CD4-positive, alpha-beta T cell treated with Interleukin-1 beta for 1 hour (primary cell): ENCODE results near the gene KIZ.

Experiments
- DNase-seq, 2 donors: peaks; one replicate each; pipeline ENCODE4 v3.0.0-alpha.2; 2020 to 2022

Gene KIZ

DNA sequence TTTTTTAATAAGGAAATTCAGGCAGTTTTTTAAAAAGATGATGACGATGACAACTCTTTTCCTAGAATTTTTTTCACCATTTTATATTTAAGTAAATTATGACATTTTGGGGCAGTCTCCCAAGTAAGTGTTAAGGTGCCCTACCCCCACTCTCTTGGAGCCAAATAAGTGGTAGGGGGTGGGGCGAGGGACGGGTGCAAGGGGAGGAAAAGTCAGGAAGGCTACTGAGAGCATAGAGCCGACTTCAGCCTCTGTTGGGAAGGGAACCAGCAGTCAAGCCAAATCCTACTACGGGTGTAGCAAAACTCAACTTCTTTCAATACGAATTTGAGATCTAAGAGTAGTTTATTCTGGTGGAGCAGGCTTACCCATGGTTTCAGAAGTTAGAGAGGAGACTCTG is 54.4 kb downstream of the KIZ start:
- no peak for DNase-seq

DNA sequence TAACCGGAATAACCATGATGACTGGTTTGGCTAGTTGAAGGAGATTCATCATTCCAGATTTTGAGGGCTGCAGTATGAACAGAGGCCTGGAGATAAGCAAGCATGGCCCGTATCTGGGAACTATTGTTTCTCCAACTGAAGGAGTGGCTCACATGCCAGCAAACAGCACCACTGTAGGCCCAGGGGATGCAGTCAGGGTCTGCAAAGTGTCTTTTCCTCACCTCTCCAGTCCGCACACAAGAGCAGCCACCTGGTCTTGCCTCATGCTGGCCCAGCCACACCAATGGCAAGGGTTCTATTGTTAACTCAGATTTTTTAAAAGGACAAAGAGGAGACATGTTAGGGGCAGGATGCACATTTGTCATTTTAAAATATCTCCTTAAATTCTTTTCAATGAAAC is 55.1 kb downstream of the KIZ start:
- no peak for DNase-seq

DNA sequence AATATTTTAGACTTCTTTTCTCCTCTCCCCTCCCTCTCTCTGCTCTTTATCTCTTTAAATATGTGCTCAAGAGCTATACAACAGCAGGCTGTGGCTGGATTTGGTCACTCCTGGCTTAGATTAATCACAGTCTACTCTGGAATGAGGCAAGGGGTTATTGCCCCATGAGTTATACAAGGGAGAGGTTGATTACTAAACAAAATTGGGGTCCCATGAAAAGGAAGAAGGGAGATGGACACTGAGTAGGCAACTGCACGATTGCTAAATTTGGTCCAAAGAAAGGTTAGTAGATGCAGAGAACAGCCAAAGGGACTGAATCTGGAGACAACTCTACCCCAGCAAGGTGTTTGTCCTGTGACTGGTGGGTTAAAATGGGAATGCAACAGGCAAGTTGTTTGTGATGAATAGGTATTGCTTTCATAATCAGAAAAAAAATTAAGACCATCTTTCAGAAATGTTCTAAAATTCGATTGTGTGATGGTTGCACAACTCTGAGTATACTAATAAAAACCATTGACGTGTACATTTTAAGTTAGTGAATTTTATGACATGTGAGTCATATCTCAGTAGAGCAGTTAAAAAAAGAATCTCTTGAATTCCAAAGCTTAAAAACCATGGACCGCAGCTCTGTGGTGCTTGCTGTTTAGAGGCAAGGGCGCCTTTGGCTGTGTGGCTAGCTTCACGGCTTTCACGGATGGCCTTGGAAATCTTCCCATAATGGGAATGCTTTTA is 57.1 kb downstream of the KIZ start:
- no peak for DNase-seq

DNA sequence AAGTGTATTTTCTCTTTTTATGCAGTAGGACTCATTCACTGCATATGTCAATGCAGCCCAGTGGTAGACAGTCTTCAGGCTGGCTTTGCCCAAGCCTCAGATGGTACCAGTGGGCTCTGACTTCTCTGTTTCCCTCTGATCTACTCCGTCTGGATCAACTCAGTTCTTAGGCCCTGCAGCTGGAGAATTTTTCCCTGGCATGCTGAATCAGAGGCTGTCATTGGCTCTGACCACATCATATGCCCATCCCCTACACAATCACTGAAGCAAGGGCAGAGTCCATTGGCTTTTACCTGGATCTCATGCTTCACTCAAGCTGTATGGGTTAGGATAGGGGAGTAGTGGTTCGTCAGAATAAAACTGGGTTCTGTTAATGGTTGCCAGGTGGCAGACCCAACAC is 57.8 kb downstream of the KIZ start:
- DNase-seq: no peak

DNA sequence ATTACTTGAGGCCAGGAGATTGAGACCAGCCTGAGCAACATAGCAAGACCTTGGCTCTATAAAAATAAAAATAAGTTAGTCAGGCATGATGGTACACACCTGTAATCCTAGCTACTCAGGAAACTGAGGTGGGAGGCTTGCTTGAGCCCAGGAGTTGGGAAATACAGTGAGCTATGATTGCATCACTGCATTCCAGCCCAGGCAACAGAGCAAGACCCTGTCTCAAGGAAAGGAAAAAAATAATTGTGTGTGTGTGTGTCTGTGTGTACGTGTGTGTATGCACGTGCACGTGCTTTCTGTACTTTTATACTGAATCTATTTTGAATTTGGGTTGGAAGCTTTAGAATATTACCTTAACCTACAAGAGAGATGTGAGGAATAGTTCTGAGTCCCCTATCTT is 58.9 kb downstream of the KIZ start:
- no peak for DNase-seq

DNA sequence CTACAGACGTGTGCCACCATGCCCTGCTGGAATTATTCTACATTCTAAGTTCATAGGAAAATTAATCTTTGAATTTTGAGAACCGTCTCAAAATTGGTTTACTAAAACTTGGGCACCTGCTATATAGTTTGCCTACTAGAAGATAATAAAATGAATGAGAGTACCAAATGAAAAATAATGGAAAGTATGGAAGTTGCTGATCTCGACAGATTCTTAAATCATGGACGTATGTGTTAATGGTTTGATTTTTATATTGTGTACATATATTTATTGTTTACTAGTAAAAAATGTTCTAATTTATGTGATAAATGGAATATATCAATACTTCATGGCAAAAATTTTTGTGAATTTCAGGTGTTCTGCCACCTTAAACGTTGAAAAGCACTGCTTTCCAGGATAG is 60.0 kb downstream of the KIZ start:
- DNase-seq: no peak

GRCh38 chr20:21189761-21190523 is 64.1 kb downstream of the KIZ start:
- no peak for DNase-seq

DNA sequence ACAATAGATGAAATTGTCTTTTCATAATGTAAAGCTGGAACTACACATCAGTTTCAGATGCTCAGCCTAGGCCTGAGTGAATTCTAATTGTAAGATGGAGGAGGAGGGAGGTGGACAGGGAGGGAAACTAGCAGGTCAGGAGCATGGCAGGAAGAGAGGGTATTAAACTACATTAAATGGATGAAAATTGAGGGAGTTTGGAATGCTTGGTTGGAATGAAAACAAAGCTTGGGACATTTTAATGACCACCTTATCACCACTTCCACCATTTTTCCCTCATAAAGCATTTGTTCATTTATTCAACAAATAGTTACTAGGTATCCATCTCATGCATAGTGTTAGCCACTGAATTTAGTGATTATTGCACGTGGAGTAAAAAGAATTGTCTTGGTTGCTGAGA is 65.0 kb downstream of the KIZ start:
- no peak for DNase-seq

GRCh38 chr20:21191839-21192238 is 66.0 kb downstream of the KIZ start:
- no peak for DNase-seq

- no peak for DNase-seq
Measured at GRCh38 chr20:21202259-21202658, 76.4 kb downstream of the KIZ start.

DNA sequence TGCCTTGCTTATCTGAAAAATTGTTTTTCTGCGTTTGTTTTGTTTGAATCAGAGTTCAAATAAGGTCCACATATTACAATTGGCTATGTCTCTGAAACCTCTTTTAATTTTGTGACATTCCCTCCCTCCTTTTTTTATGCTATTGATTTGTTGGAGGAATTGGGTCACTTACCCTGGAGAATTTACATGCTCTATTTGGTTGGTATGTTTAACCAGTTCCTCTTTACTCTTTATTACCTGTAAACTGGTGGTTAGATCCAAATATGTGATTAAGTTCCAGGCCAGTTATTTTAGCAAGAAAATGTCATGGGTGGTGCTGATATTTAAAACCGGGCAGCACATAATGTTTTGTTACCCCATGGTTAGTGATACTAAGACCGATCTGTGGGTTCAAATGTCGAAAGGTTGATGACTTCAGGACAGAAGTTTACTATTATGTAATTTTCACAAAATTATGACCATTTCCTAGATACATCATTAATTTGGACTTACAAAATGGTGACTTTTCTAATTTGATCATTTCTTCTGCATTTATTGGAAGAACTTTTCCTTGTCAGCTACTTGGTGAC is 77.3 kb downstream of the KIZ start:
- DNase-seq: no peak

DNA sequence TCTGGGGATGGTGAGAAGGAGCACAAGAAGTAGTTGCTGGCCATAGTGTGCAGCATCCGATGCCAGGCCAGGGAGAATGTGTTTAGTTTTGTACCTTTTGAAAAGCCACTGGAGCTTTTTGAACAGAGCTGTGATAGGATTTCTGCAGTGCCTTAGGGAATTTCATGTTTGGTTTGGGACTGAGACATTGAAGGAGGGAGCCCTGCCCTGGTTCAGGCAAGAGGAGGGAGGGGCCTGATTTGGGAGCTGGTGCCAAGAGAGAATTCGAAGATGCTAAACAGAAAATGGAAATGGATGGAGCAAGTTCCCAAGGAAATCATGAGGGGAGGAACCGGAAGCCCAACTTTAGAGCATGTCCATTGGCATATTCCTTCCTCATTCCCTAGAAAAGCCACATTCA is 80.7 kb downstream of the KIZ start:
- no peak for DNase-seq

GRCh38 chr20:21208999-21209398 is 83.1 kb downstream of the KIZ start:
- no peak for DNase-seq

GRCh38 chr20:21209668-21210067 is 83.8 kb downstream of the KIZ start:
- DNase-seq: no peak

GRCh38 chr20:21213691-21214090 is 87.8 kb downstream of the KIZ start:
- no peak for DNase-seq

DNA sequence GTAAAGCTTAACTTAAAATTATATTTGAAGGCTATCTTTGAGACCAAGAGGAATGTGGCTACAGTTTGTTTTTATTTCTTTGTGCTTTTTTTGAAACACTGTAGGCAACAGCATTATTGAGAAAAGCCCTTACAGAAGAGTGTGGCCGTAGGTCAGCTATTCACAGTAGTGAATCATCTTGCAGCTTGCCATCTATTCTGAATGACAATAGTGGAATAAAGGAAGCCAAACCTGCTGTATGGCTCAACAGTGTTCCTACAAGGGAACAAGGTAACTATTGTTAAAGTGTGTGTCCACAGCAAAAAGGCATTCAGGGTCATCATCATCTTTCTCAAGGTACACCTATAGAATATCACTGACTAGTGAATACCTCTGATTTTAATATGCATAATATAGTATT is 88.5 kb downstream of the KIZ start:
- no peak for DNase-seq

GRCh38 chr20:21219686-21220085 is 93.8 kb downstream of the KIZ start:
- DNase-seq: no peak

DNA sequence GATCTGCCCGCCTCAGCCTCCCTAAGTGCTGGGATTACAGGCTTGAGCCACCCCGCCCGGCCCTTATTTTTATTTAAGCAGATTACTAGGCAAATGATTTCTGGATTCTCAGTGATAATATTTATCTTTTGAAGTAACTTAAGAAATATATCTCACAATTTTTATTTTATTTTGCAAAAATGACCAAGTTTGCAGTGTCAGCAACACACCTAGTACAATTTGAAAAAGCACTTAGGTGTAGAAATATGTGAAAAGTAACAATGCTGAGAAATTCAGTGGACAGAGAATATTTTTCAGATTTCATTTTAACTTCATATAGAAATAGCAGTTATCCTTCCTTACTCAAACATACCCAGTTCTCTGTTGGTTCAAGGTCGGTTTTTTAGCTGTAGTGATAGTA is 98.3 kb downstream of the KIZ start:
- no peak for DNase-seq

DNA sequence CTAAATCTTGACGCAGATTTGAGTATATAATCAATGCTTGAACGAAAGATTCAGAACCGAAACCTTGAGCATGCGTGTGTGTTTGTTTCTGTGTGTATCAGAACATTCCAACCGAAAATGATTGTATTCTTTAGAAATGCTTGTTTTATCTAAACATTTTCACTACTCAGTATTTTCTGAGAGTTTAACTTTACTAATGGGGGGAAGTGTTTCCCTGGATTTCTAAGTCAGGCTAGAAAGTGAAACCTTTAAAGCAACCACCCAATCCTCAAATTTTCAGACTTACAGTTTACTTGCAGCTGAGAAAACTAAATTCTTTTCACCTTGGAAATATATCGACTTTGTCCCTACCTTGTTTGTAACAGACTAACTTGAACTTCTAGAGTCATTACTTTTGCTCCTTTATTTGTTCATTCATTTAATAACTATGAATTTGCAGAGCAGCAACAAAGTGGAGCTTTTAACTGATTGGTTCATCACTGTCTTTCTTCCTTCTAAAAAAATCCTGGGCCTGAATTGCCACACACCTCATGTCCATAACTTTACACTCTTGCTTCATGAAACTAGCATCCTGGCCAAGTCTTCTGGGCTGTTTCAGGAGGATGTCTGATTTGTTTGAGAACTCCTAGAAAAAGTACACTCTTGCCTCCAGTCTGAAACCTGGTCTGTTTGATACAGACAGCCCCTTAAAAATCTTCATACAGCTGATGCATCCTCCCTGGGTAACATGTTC is 99.5 kb downstream of the KIZ start:
- DNase-seq: no peak

DNA sequence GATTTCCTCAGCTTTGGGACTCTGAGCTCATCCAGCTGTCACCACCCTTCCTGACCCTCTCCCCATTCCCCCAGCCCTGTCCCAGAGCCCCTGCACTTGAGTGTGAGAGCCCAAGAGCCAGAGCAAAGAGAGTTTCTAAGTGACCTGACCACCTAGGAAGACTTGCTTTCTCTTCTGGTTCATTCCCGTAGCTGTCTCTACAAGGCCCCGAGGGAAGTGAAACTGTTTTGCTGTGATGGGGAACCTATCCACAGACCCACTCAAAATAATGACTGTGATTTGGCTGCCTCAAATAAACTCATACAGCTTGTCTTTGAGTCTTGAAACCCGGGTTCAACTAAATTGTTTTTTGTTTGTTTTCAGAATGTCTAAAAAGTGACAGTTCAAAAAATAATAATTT is 102.6 kb downstream of the KIZ start:
- DNase-seq: no peak

DNA sequence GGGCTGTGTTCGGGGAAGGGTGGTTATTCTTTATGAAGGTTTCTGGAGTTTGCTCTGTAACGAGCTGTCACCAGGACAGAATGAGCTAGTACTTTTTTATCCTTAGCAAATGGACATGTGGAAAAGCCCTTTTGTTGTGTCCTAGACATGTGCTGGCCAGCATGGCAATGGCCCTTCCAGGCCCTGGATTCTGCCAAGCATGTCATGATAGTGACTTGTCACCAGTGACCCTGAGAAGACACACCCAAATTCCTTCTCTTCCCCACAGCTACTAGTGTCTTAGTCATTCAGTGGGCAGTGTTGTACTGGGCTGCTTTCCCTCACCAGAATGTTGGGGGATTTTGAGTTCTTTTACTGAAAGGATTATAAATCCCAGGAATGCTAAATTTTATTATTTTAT is 103.3 kb downstream of the KIZ start:
- DNase-seq: no peak

DNA sequence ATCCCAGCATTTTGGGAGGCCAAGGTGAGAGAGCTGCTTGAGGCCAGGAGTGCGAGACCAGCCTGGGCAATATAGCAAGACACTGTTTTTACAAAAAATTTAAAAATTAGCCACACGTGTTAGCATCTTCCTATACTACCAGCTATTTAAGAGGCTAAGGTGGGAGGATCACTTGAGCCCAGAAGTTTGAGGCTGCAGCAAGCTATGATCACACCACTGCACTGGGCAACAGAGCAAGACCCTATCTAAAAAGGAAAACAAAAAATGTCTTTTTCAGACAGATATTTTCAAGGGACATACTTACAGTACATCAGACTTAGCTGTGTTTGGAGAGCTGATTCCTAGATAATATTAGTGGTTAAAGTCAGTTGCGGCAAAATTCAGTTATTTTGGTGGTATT is 104.3 kb downstream of the KIZ start:
- DNase-seq: no peak

GRCh38 chr20:21230686-21231085 is 104.8 kb downstream of the KIZ start:
- no peak for DNase-seq
